ENCODE results near the gene PSMG1. TPM values are rescaled to one million over a fixed set of nuclear protein-coding genes. Genes with fewer than 3 reads are reported as not detected.

Gene PSMG1
- total RNA-seq, 1 experiment from 2014 or later = 78.8 TPM

DNA sequence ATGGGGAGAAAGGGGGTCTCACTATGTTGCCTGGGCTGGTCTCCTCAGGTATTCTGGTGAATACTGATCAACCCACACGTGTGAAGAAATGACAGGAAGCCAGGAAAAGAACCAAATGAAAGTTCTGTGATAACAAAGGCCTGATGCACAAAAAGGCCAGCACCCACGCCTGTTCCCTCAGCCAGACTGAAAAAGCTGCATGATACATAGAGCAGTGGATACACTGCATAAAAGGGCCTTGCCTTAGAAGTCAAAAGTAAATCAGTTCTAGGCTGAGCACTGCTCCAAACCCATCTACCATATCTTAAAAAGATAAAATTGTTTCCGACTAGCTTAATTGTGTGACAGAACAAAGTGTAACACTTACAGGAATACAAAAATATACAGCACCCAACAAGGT, 36.9 kb upstream of the PSMG1 start:
- no peaks in the 10 kb centered on the region for H3K9me3 ChIP-seq (ENCODE audit: control insufficient read depth, low read depth, low read length)
- no peak overlapping the region for H3K14ac ChIP-seq (ENCODE audit: insufficient read depth, low read length)
- H3K18ac ChIP-seq (ENCODE audit: insufficient read length, low read depth, low read length) = no peak overlapping the region
- H3K4me2 ChIP-seq (ENCODE audit: insufficient read depth, insufficient read length, low read length) = no peak overlapping the region
- no peak overlapping the region for H3K4ac ChIP-seq (ENCODE audit: low read depth, low read length)
- H3K56ac ChIP-seq (ENCODE audit: insufficient read length, low read depth, low read length) = no peak overlapping the region
- Mint-ChIP-seq H3K36me3 (ENCODE audit: insufficient read depth in 1 of 3, low read depth in 3 of 3) (peaks cover 13 to 64% (median 56%) of the 10 kb centered on the region in 3 experiments; a peak in 6 of 7 replicates), H3K27ac (0 out of 7 replicates have a peak overlapping the region, but pooled peaks of 1 of the 3 experiments have one; percentile 23), H3K9me3 (no peaks in the 10 kb centered on the region), H3K4me3 (no peak overlapping the region), H3K27me3 (ENCODE audit: low read depth) (no peaks in the 10 kb centered on the region), H3K4me1 (no peaks in the 10 kb centered on the region)
- H4K20me1 ChIP-seq (ENCODE audit: control insufficient read depth, insufficient read depth, insufficient read length) = no peaks in the 10 kb centered on the region
- H3T11ph ChIP-seq (ENCODE audit: low read length) = no peak overlapping the region
- H2BK120ac ChIP-seq (ENCODE audit: low read depth, low read length, poor library complexity, severe bottlenecking) = no peak overlapping the region
- H3K27ac ChIP-seq (ENCODE audit: insufficient read length, low read depth, low read length) = no peak overlapping the region
- WGBS (ENCODE audit: extremely low coverage, insufficient read length, low lambda C conversion rate) = no CpG with 5 or more reads among the region's 3 CpGs
- no peaks in the 10 kb centered on the region for H3K23me2 ChIP-seq (ENCODE audit: insufficient read length, low read depth, low read length, poor library complexity, severe bottlenecking)
- H3K79me1 ChIP-seq (ENCODE audit: insufficient read depth, low read depth, low read length, poor library complexity, severe bottlenecking) = no peaks in the 10 kb centered on the region
- H2BK15ac ChIP-seq (ENCODE audit: low read depth, low read length) = no peak overlapping the region
- no peak overlapping the region for H4K5ac ChIP-seq (ENCODE audit: insufficient read length, low read depth, low read length)
- H3K27me3 ChIP-seq (ENCODE audit: insufficient read depth, low read length) = no peaks in the 10 kb centered on the region
- H3K9ac ChIP-seq (ENCODE audit: extremely low read depth, insufficient read length, low read length) = no peak overlapping the region
- TF ChIP-seq, protein P1, sequence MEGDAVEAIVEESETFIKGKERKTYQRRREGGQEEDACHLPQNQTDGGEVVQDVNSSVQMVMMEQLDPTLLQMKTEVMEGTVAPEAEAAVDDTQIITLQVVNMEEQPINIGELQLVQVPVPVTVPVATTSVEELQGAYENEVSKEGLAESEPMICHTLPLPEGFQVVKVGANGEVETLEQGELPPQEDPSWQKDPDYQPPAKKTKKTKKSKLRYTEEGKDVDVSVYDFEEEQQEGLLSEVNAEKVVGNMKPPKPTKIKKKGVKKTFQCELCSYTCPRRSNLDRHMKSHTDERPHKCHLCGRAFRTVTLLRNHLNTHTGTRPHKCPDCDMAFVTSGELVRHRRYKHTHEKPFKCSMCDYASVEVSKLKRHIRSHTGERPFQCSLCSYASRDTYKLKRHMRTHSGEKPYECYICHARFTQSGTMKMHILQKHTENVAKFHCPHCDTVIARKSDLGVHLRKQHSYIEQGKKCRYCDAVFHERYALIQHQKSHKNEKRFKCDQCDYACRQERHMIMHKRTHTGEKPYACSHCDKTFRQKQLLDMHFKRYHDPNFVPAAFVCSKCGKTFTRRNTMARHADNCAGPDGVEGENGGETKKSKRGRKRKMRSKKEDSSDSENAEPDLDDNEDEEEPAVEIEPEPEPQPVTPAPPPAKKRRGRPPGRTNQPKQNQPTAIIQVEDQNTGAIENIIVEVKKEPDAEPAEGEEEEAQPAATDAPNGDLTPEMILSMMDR (conservative IDR thresholded peaks at IDR 0.05) = no peak
- no peaks in the 10 kb centered on the region for H3K79me2 ChIP-seq (ENCODE audit: insufficient read depth, low read length)
- H2BK20ac ChIP-seq (ENCODE audit: low read depth, low read length, poor library complexity, severe bottlenecking) = no peak overlapping the region
- no peak overlapping the region for H2BK12ac ChIP-seq (ENCODE audit: insufficient read length, low read depth, low read length)
- H2AK5ac ChIP-seq (ENCODE audit: insufficient read length, low read length) = no peak overlapping the region
- DNase-seq = no peak
- H4K91ac ChIP-seq (ENCODE audit: insufficient read length, low read depth, low read length) = no peak overlapping the region
- no peaks in the 10 kb centered on the region for H3K4me1 ChIP-seq (ENCODE audit: insufficient read depth, low read length)
- no peak overlapping the region for H4K8ac ChIP-seq (replicated peaks; ENCODE audit: insufficient read length, low read depth, low read length)
- H2BK5ac ChIP-seq (ENCODE audit: insufficient read length, low read length) = no peak overlapping the region
- no peak overlapping the region for H3K23ac ChIP-seq (ENCODE audit: insufficient read length, low read depth, low read length)
- H2AFZ ChIP-seq (ENCODE audit: low read length) = no peak overlapping the region

Data from H9 (cell line).